Transverse colon (tissue), 4 donors: Measurements from ENCODE around the gene CXCR4. TPM values are rescaled to one million over a fixed set of nuclear protein-coding genes. Genes with fewer than 3 reads are reported as not detected.

ENCODE experiments used
- DNase-seq: peaks from one replicate; pipeline ENCODE4 v3.0.0-alpha.2; 2019
- H3K27ac ChIP-seq, 4 donors: fragments of 200-600 bp; sonication (generic); 2 replicates each; pipeline ENCODE4 v1.5.1; 2016 to 2018; ENCODE audit warnings: inconsistent platforms in 4 of 4
- H3K27me3 ChIP-seq: fragments of 200-600 bp; sonication (generic); 2 replicates; pipeline ENCODE4 v1.5.1; 2017; ENCODE audit warnings: inconsistent platforms
- H3K36me3 ChIP-seq, 4 donors: fragments of 200-600 bp; sonication (generic); 2 replicates each; pipeline ENCODE4 v1.5.1; 2017 to 2019; ENCODE audit warnings: inconsistent platforms in 4 of 4
- H3K4me1 ChIP-seq, 4 donors: fragments of 200-600 bp; sonication (generic); 2 replicates each; pipeline ENCODE4 v1.5.1; 2017 to 2020; ENCODE audit warnings: inconsistent platforms in 4 of 4
- H3K4me3 ChIP-seq, 4 donors: fragments of 200-600 bp; sonication (generic); 1 replicate in 1 of 4; 2 replicates in 3 of 4; pipeline versions ENCODE4 v1.5.1 to v1.6.1; 2017 to 2019; ENCODE audit warnings: inconsistent platforms in 4 of 4
- H3K9me3 ChIP-seq, 2 donors: fragments of 200-600 bp; sonication (generic); 2 replicates each; pipeline ENCODE4 v1.5.1; 2017 to 2019; ENCODE audit warnings: inconsistent platforms in 2 of 2
- EP300 ChIP-seq: sonication (generic); formaldehyde crosslinking; IDR thresholded peaks from one replicate; pipeline ENCODE4 v1.6.1; 2017; ENCODE audit warnings: antibody characterized with exemption, low read depth
- POLR2A ChIP-seq: fragments of 450-650 bp; IDR thresholded peaks from one replicate; pipeline ENCODE4 v1.6.1; 2016; ENCODE audit warnings: antibody characterized with exemption, mild to moderate bottlenecking, moderate library complexity
- POLR2AphosphoS5 ChIP-seq, 3 donors: sonication (generic); formaldehyde crosslinking; IDR thresholded peaks; one replicate each; pipeline ENCODE4 v1.6.1; 2016; ENCODE audit warnings: antibody characterized with exemption in 3 of 3
- WGBS, 2 donors: methylation state at CpG; one replicate each; pipeline ENCODE4 v1.1.5; 2018; ENCODE audit warnings: low coverage in 1 of 2; 5-methylcytosine and 5-hydroxymethylcytosine counted together
- in situ Hi-C, 4 donors: fragments of 200-750 bp; cut with MboI; loops; one replicate each; pipeline versions ENCODE4 v1.15.0 to v1.15.1; 2017; ENCODE audit warnings: low sequenced_read_pairs in 3 of 4, low pct_ligation_motif_present in 1 of 4, low pct_unique_long_range_greater_than_20kb in 1 of 4
- intact Hi-C: fragments of 100-400 bp; cut with DNase I; formaldehyde crosslinking; loops from one replicate; pipeline ENCODE4 v1.15.1; 2023; ENCODE audit warnings: low total_unique reads
- total RNA-seq, 4 donors: library from RNA; depleted of rRNA; stranded (reverse); fragments of >200 nt; gene quantifications; one replicate each; pipeline ENCODE4 v1.1.0, GENCODE V29; 2016
- TF ChIP-seq, protein P1 (sequence below), 5 experiments: fragments of 200-600 bp in 3 of 5; fragments of 450-650 bp in 2 of 5; sonication (generic) in 3 of 5; IDR thresholded peaks; 1 replicate in 2 of 5; 2 replicates in 3 of 5; pipeline ENCODE4 v1.5.1; 2016 to 2017; ENCODE audit warnings: antibody characterized with exemption in 5 of 5, inconsistent platforms in 3 of 5, mild to moderate bottlenecking in 2 of 5, moderate library complexity in 1 of 5

CXCR4 gene
- total RNA-seq, 4 donors from 2014 or later = 9.6 to 62.7 (median 27.0) TPM

DNA sequence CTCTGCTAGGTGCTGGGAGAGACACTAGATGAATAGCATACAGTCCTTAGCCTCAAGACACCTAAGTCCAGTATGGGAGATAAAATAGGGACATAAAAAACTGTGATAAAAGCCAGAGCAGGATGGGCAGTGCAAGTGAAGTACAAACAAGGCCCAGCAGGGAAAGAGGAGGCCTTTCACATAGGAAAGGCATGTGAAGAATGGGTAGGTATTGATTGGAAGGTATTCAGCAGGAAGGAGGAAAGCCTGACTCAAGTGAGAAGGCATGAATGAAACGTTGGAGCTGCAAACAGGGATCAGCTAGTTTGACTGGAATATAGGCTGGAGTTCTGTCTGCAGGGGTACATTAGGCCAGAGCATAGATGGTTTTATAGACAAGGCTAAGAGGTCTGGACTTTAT lies 11.0 kb upstream of the CXCR4 start:
- in situ Hi-C loops = no loop called here
- H3K9me3 ChIP-seq = no peaks in the 10 kb centered on the region
- no peaks in the 10 kb centered on the region for H3K27me3 ChIP-seq
- DNase-seq = no peak
- no peak overlapping the region for H3K4me3 ChIP-seq
- TF ChIP-seq, protein P1, sequence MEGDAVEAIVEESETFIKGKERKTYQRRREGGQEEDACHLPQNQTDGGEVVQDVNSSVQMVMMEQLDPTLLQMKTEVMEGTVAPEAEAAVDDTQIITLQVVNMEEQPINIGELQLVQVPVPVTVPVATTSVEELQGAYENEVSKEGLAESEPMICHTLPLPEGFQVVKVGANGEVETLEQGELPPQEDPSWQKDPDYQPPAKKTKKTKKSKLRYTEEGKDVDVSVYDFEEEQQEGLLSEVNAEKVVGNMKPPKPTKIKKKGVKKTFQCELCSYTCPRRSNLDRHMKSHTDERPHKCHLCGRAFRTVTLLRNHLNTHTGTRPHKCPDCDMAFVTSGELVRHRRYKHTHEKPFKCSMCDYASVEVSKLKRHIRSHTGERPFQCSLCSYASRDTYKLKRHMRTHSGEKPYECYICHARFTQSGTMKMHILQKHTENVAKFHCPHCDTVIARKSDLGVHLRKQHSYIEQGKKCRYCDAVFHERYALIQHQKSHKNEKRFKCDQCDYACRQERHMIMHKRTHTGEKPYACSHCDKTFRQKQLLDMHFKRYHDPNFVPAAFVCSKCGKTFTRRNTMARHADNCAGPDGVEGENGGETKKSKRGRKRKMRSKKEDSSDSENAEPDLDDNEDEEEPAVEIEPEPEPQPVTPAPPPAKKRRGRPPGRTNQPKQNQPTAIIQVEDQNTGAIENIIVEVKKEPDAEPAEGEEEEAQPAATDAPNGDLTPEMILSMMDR (IDR thresholded peaks at IDR 0.05) = no peak
- TF ChIP-seq POLR2AphosphoS5 (IDR thresholded peaks at IDR 0.05) = no peak
- no peak for TF ChIP-seq POLR2A
- TF ChIP-seq EP300 = no peak
- intact Hi-C loops = no loop called here
- H3K4me1 ChIP-seq = peaks cover 0 to 21% (median 0%) of the 10 kb centered on the region in 4 donors
- H3K36me3 ChIP-seq = no peaks in the 10 kb centered on the region
- H3K27ac ChIP-seq = peak overlapping the region; percentile 16 to 70 (median 36)
- 38 to 45% methylated on average over 1 of the region's 1 CpG for WGBS, 2 donors

DNA sequence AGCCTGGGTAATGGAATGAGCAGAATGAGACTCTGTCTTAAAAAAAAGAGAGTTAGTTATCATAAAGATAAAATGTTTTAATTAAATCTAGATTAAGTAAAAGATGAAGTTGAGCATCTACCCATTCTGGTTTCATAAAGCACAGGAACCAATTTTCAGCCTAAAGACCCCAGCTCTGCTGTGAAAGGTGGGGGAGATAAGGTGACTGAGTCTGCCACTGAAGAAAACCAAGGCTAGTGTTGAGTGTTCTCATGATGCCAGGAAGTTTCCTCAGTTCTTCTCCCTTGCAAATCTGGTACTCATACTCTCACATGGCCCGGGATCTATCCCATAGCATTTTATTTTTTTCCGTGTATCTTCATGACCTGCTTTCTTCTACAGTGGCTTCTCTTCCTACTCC lies 10.4 kb upstream of the CXCR4 start:
- in situ Hi-C loops (no loop called here), intact Hi-C loops (no loop called here)
- no peak for TF ChIP-seq POLR2AphosphoS5 (IDR thresholded peaks at IDR 0.05)
- TF ChIP-seq POLR2A = no peak
- no peak for TF ChIP-seq EP300
- TF ChIP-seq, protein P1 (IDR thresholded peaks at IDR 0.05) = no peak
- no peak for DNase-seq
- no peaks in the 10 kb centered on the region for H3K36me3 ChIP-seq
- peaks cover 0 to 21% (median 0%) of the 10 kb centered on the region in 4 donors for H3K4me1 ChIP-seq
- no peaks in the 10 kb centered on the region for H3K9me3 ChIP-seq
- WGBS, 2 donors = 93% methylated on average over 2 of the region's 2 CpGs
- no peaks in the 10 kb centered on the region for H3K27me3 ChIP-seq
- H3K4me3 ChIP-seq = no peak overlapping the region
- H3K27ac ChIP-seq = peak overlapping the region in 3 of 4 donors; percentile 20 to 70 (median 51)

DNA sequence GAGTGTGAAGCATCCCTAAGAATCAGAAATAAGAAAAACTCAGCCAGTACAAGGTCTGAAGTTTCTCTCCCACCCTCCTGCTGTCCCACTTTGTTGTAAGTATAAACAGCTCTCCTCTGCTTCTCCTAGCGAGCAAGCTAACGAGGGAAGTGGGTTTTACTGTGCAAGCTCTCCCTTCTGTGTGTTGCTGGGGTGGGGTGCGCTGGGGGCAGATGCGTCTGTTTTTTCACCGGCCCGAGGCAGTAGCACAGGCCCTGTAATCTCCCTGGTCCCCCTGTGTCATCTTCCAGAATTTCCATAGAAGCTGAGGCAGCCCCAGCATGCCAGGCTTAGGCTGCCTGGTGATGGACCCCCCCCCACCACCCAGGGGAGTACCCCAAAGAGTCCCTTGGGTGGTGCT lies 9.4 kb upstream of the CXCR4 start:
- Histone ChIP-seq H3K27me3 (peaks cover 10% of the 10 kb centered on the region), H3K4me3 (no peak overlapping the region), H3K9me3 (no peaks in the 10 kb centered on the region), H3K36me3 (no peaks in the 10 kb centered on the region), H3K27ac (no peak overlapping the region), H3K4me1 (peaks cover 0 to 15% (median 0%) of the 10 kb centered on the region in 4 donors)
- no peak for DNase-seq
- TF ChIP-seq, protein P1 (IDR thresholded peaks at IDR 0.05) = no peak
- TF ChIP-seq EP300 = no peak
- no peak for TF ChIP-seq POLR2A
- no peak for TF ChIP-seq POLR2AphosphoS5 (IDR thresholded peaks at IDR 0.05)
- intact Hi-C loops (no loop called here), in situ Hi-C loops (no loop called here)
- WGBS, 2 donors = 88% methylated on average over 6 of the region's 6 CpGs; no CpG with 5 or more reads in 1 of the 2 donors

DNA sequence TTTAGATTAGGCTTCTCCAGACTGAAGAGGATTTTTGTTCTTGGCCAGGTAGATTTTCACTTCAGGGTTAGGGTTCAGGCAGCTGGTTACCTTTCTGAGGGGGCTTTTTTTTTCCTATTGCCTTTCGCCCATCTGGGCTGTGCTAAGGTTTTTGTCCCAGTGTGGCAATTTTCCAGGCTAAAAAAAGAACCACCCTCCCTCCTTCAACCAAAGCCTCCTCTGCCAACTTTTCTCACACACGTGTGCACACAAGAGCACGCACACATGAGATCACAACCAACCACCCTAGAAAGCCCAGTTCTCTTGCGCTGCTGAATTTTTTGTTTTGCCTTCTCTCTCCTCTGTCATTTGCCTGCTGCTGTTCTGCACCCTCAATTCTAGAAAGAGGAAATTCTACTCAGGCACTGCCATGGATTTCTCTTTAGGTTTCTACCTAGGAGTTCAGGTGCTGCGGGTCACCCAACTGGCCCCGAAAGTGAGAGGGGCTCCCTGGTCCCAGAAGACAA lies 8.5 kb upstream of the CXCR4 start:
- Histone ChIP-seq H3K9me3 (no peaks in the 10 kb centered on the region), H3K27me3 (peaks cover 16% of the 10 kb centered on the region), H3K36me3 (no peaks in the 10 kb centered on the region), H3K27ac (peak overlapping the region in 1 of 4 donors; percentile 15), H3K4me3 (no peak overlapping the region), H3K4me1 (peaks cover 0 to 15% (median 0%) of the 10 kb centered on the region in 4 donors)
- intact Hi-C loops = no loop called here
- TF ChIP-seq, protein P1 (IDR thresholded peaks at IDR 0.05) = no peak
- TF ChIP-seq EP300 = no peak
- TF ChIP-seq POLR2AphosphoS5 (IDR thresholded peaks at IDR 0.05) = no peak
- no peak for TF ChIP-seq POLR2A
- 67% methylated on average over 6 of the region's 6 CpGs; no CpG with 5 or more reads in 1 of the 2 donors for WGBS, 2 donors
- no peak for DNase-seq
- in situ Hi-C loops = no loop called here
